ENCODE data around the gene SH3RF1.
"Not testable (repeated sequence)": the region's sequence is repeated elsewhere in the genome, so short reads cannot be mapped to it uniquely, and the experiment has no call there.

The SH3RF1 gene

DNA sequence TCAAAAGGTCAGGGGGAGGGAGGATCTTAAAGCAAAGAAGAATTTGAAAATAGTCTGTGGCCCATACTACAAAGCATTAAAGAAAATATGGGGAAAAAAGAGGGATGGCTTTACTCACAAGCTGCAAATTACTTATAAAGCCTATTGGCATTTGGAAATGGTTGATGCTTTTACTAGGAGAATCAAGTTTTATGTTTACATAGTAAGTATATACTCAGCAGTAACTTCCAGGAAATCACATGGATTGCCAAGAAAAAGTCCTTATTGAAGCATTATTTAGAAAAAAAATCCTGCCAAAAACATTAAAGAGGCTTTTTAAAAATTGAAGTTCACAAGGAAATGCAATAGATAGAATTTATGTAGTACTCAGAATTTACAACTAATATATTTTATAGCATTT is 8.4 kb upstream of the SH3RF1 start:
- H3K4me2 ChIP-seq (ENCODE audit: low read length): no peak overlapping the region
- TF ChIP-seq, protein P1, sequence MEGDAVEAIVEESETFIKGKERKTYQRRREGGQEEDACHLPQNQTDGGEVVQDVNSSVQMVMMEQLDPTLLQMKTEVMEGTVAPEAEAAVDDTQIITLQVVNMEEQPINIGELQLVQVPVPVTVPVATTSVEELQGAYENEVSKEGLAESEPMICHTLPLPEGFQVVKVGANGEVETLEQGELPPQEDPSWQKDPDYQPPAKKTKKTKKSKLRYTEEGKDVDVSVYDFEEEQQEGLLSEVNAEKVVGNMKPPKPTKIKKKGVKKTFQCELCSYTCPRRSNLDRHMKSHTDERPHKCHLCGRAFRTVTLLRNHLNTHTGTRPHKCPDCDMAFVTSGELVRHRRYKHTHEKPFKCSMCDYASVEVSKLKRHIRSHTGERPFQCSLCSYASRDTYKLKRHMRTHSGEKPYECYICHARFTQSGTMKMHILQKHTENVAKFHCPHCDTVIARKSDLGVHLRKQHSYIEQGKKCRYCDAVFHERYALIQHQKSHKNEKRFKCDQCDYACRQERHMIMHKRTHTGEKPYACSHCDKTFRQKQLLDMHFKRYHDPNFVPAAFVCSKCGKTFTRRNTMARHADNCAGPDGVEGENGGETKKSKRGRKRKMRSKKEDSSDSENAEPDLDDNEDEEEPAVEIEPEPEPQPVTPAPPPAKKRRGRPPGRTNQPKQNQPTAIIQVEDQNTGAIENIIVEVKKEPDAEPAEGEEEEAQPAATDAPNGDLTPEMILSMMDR (IDR thresholded peaks at IDR 0.05; ENCODE audit: low read depth, low read length, poor library complexity, severe bottlenecking): no peak
- TF ChIP-seq EZH2phosphoT487 (IDR thresholded peaks at IDR 0.05; ENCODE audit: borderline replicate concordance, low read length): no peak
- H3K4me3 ChIP-seq (ENCODE audit: low read length): no peak overlapping the region
- peaks cover 15% of the 10 kb centered on the region for H3K27me3 ChIP-seq (ENCODE audit: control insufficient read depth, low read length)
- H3K4me1 ChIP-seq (ENCODE audit: control insufficient read depth, low read length): no peaks in the 10 kb centered on the region
- H3K9me3 ChIP-seq (ENCODE audit: control insufficient read depth, insufficient read depth, low read length): no peaks in the 10 kb centered on the region
- no peaks in the 10 kb centered on the region for H3K36me3 ChIP-seq (ENCODE audit: control insufficient read depth, low read length)
- no peaks in the 10 kb centered on the region for H3K9me2 ChIP-seq (replicated peaks; ENCODE audit: control insufficient read depth, low read length)
- H4K20me1 ChIP-seq (ENCODE audit: control insufficient read depth, insufficient read depth, low read depth, low read length): no peaks in the 10 kb centered on the region; the same call in 1 of the 2 replicates
- H3K27ac ChIP-seq (ENCODE audit: low read depth, low read length): no peak overlapping the region
- H3F3A ChIP-seq (ENCODE audit: control insufficient read depth, insufficient read depth): no peaks in the 10 kb centered on the region
- H3K79me2 ChIP-seq (ENCODE audit: control insufficient read depth, low read length): no peaks in the 10 kb centered on the region

DNA sequence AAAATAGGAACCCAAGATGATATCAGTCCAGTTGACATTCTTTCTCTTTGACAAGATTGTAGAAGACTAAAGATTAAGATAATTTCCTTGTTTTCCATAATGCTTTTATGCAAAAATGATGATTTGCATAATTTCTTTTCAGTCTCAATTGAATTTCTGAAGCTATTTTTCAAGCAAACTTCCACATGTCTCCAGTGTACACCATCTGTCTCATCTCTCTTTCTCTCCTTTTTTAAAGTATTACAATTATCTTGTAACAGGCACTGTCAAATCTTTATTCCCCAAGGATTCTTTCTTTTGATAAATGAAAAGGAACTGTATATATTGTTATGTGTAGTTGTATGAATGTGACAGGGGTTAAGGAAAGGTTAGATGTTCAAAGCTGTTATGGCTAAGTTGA is 7.9 kb upstream of the SH3RF1 start:
- no peaks in the 10 kb centered on the region for H3K36me3 ChIP-seq (ENCODE audit: control insufficient read depth, low read length)
- H3F3A ChIP-seq (ENCODE audit: control insufficient read depth, insufficient read depth): no peaks in the 10 kb centered on the region
- H3K4me3 ChIP-seq (ENCODE audit: low read length): no peak overlapping the region
- TF ChIP-seq EZH2phosphoT487 (IDR thresholded peaks at IDR 0.05; ENCODE audit: borderline replicate concordance, low read length): no peak
- TF ChIP-seq, protein P1 (IDR thresholded peaks at IDR 0.05; ENCODE audit: low read depth, low read length, poor library complexity, severe bottlenecking): no peak
- H3K79me2 ChIP-seq (ENCODE audit: control insufficient read depth, low read length): no peaks in the 10 kb centered on the region
- H3K4me1 ChIP-seq (ENCODE audit: control insufficient read depth, low read length): no peaks in the 10 kb centered on the region
- no peaks in the 10 kb centered on the region; the same call in 1 of the 2 replicates for H4K20me1 ChIP-seq (ENCODE audit: control insufficient read depth, insufficient read depth, low read depth, low read length)
- no peak overlapping the region for H3K4me2 ChIP-seq (ENCODE audit: low read length)
- H3K27me3 ChIP-seq (ENCODE audit: control insufficient read depth, low read length): peaks cover 15% of the 10 kb centered on the region
- no peaks in the 10 kb centered on the region for H3K9me2 ChIP-seq (replicated peaks; ENCODE audit: control insufficient read depth, low read length)
- H3K9me3 ChIP-seq (ENCODE audit: control insufficient read depth, insufficient read depth, low read length): no peaks in the 10 kb centered on the region
- H3K27ac ChIP-seq (ENCODE audit: low read depth, low read length): no peak overlapping the region

DNA sequence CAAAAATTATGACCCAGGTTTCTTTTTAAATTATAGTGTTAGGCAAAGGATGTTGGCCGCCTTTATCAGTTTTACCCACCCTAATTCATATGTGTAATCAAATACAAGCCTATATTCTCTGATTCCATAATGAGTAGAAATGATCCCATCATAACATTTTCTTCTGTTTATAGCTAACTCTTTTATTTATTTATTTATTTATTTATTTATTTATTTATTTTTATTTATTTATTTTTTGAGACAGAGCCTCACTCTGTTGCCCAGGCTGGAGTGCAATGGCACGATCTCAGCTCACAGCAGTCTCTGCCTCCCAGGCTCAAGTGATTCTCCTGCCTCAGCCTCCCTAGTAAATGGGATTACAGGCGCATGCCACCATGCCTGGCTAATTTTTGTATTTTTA is 7.1 kb upstream of the SH3RF1 start:
- not testable (repeated sequence) for H3K27ac ChIP-seq (ENCODE audit: low read depth, low read length); H3F3A ChIP-seq (ENCODE audit: control insufficient read depth, insufficient read depth)
- peaks cover 19% of the 10 kb centered on the region for H3K27me3 ChIP-seq (ENCODE audit: control insufficient read depth, low read length)

DNA sequence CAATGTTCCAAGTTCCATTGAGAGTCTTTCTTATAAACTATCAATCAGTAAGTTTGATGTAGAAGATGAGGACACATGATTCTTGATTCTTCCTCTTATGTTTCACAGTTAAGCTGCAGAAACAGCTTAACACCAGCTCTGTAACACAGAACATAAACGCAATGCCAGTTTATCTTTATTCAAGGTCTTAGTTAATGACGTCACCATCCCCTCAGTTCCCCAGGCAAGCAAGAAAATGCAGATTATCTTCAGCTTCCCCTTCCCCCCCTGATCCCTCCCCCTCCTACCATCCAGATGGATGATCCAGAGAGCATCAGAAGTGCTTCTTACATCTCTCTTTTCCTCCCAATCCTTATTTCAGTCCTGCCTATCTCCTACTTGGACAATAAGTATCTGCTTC is 4.4 kb upstream of the SH3RF1 start:
- Histone ChIP-seq H3K27me3 (ENCODE audit: control insufficient read depth, low read length) (peaks cover 43% of the 10 kb centered on the region), H3K9me3 (ENCODE audit: control insufficient read depth, insufficient read depth, low read length) (no peaks in the 10 kb centered on the region), H3K4me1 (ENCODE audit: control insufficient read depth, low read length) (peaks cover 15% of the 10 kb centered on the region), H3K79me2 (ENCODE audit: control insufficient read depth, low read length) (no peaks in the 10 kb centered on the region), H3K27ac (ENCODE audit: low read depth, low read length) (no peak overlapping the region), H3F3A (ENCODE audit: control insufficient read depth, insufficient read depth) (peaks cover 9% of the 10 kb centered on the region), H3K4me2 (ENCODE audit: low read length) (no peak overlapping the region), H3K9me2 (replicated peaks; ENCODE audit: control insufficient read depth, low read length) (no peaks in the 10 kb centered on the region), H3K4me3 (ENCODE audit: low read length) (no peak overlapping the region), H3K36me3 (ENCODE audit: control insufficient read depth, low read length) (no peaks in the 10 kb centered on the region), H4K20me1 (ENCODE audit: control insufficient read depth, insufficient read depth, low read depth, low read length) (no peaks in the 10 kb centered on the region; the same call in none of the 2 replicates)
- no peak for TF ChIP-seq EZH2phosphoT487 (IDR thresholded peaks at IDR 0.05; ENCODE audit: borderline replicate concordance, low read length)
- TF ChIP-seq, protein P1 (IDR thresholded peaks at IDR 0.05; ENCODE audit: low read depth, low read length, poor library complexity, severe bottlenecking): no peak

More for the DNA sequence above, 7.1 kb upstream of the SH3RF1 start:
- H3K9me3 ChIP-seq (ENCODE audit: control insufficient read depth, insufficient read depth, low read length); H3K4me1 ChIP-seq (ENCODE audit: control insufficient read depth, low read length); H3K79me2 ChIP-seq (ENCODE audit: control insufficient read depth, low read length); H4K20me1 ChIP-seq (ENCODE audit: control insufficient read depth, insufficient read depth, low read depth, low read length); H3K4me2 ChIP-seq (ENCODE audit: low read length); H3K4me3 ChIP-seq (ENCODE audit: low read length); H3K9me2 ChIP-seq (replicated peaks; ENCODE audit: control insufficient read depth, low read length); H3K36me3 ChIP-seq (ENCODE audit: control insufficient read depth, low read length): not testable (repeated sequence)

Data from DOHH2 (cell line).